Osteocyte (in vitro differentiated cells): ENCODE measurements around the gene ADRA1B. TPM values are rescaled to one million over a fixed set of nuclear protein-coding genes. Genes with fewer than 3 reads are reported as not detected.

ENCODE experiments used
- DNase-seq: peaks from one replicate; pipeline ENCODE4 v3.0.0; 2021; ENCODE audit warnings: mixed read lengths; ENCODE audit not compliant: unreplicated experiment; ENCODE audit errors: extremely low spot score
- H3K27ac Mint-ChIP-seq: one replicate; pipeline ENCODE4 v1.8.0; 2021; ENCODE audit warnings: mild to moderate bottlenecking, mixed read lengths; ENCODE audit not compliant: unreplicated experiment
- H3K27me3 Mint-ChIP-seq: one replicate; pipeline ENCODE4 v1.8.0; 2021; ENCODE audit warnings: mixed read lengths; ENCODE audit not compliant: unreplicated experiment
- H3K36me3 Mint-ChIP-seq: one replicate; pipeline ENCODE4 v1.8.0; 2021; ENCODE audit warnings: mixed read lengths; ENCODE audit not compliant: unreplicated experiment
- H3K4me1 Mint-ChIP-seq: one replicate; pipeline ENCODE4 v1.8.0; 2021; ENCODE audit warnings: mixed read lengths; ENCODE audit not compliant: unreplicated experiment
- H3K4me3 Mint-ChIP-seq: one replicate; pipeline ENCODE4 v1.8.0; 2021; ENCODE audit warnings: mild to moderate bottlenecking, moderate library complexity, mixed read lengths; ENCODE audit not compliant: unreplicated experiment
- H3K9me3 Mint-ChIP-seq: one replicate; pipeline ENCODE4 v1.8.0; 2021; ENCODE audit warnings: mixed read lengths; ENCODE audit not compliant: unreplicated experiment
- CTCF ChIP-seq: fragments of 200-600 bp; sonication (generic); IDR thresholded peaks from 2 replicates; pipeline ENCODE4 v1.5.0; 2021; ENCODE audit warnings: antibody characterized with exemption, mild to moderate bottlenecking, moderate library complexity
- total RNA-seq: library from RNA; stranded (reverse); gene quantifications from 2 replicates; pipeline ENCODE4 v1.2.1, GENCODE V29; 2021

ADRA1B gene
- total RNA-seq, 1 donor from 2014 or later, result 4.0 TPM

GRCh38 chr5:159923008-159923407 lies 6.7 kb downstream of the ADRA1B start:
- DNase-seq, result no peak
- Mint-ChIP-seq H3K27ac (no peak overlapping the region), H3K9me3 (no peaks in the 10 kb centered on the region), H3K27me3 (no peaks in the 10 kb centered on the region), H3K36me3 (no peaks in the 10 kb centered on the region), H3K4me1 (peaks cover 35% of the 10 kb centered on the region), H3K4me3 (no peak overlapping the region)
- TF ChIP-seq CTCF, result no peak

GRCh38 chr5:159928122-159928909 lies 12.0 kb downstream of the ADRA1B start:
- no peaks in the 10 kb centered on the region for H3K9me3 Mint-ChIP-seq
- H3K27me3 Mint-ChIP-seq, result no peaks in the 10 kb centered on the region
- no peak overlapping the region for H3K4me3 Mint-ChIP-seq
- H3K4me1 Mint-ChIP-seq, result peaks cover 13% of the 10 kb centered on the region
- no peak for TF ChIP-seq CTCF
- no peak for DNase-seq
- H3K27ac Mint-ChIP-seq, result no peak overlapping the region
- H3K36me3 Mint-ChIP-seq, result no peaks in the 10 kb centered on the region

GRCh38 chr5:159929176-159929575 lies 12.9 kb downstream of the ADRA1B start:
- Mint-ChIP-seq H3K4me3 (no peak overlapping the region), H3K9me3 (no peaks in the 10 kb centered on the region), H3K36me3 (no peaks in the 10 kb centered on the region), H3K4me1 (peaks cover 13% of the 10 kb centered on the region), H3K27me3 (no peaks in the 10 kb centered on the region), H3K27ac (no peak overlapping the region)
- TF ChIP-seq CTCF, result no peak
- DNase-seq, result no peak

- H3K27ac Mint-ChIP-seq, result no peak overlapping the region
These were observed 17.5 kb downstream of the ADRA1B start for GRCh38 chr5:159933531-159934485.

More at GRCh38 chr5:159933531-159934485, 17.5 kb downstream of the ADRA1B start:
- Mint-ChIP-seq H3K4me3 (no peak overlapping the region), H3K9me3 (no peaks in the 10 kb centered on the region), H3K36me3 (no peaks in the 10 kb centered on the region), H3K27me3 (peaks cover under 1% of the 10 kb centered on the region), H3K4me1 (peaks cover under 1% of the 10 kb centered on the region)
- TF ChIP-seq CTCF, result no peak
- DNase-seq, result no peak
